ENCODE results near the gene EIF4G1.

GRCh38 chr3:184346480-184347190 lies 32.2 kb downstream of the EIF4G1 start:
- TF ChIP-seq, protein P1, sequence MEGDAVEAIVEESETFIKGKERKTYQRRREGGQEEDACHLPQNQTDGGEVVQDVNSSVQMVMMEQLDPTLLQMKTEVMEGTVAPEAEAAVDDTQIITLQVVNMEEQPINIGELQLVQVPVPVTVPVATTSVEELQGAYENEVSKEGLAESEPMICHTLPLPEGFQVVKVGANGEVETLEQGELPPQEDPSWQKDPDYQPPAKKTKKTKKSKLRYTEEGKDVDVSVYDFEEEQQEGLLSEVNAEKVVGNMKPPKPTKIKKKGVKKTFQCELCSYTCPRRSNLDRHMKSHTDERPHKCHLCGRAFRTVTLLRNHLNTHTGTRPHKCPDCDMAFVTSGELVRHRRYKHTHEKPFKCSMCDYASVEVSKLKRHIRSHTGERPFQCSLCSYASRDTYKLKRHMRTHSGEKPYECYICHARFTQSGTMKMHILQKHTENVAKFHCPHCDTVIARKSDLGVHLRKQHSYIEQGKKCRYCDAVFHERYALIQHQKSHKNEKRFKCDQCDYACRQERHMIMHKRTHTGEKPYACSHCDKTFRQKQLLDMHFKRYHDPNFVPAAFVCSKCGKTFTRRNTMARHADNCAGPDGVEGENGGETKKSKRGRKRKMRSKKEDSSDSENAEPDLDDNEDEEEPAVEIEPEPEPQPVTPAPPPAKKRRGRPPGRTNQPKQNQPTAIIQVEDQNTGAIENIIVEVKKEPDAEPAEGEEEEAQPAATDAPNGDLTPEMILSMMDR (IDR thresholded peaks at IDR 0.05): no peak
- TF ChIP-seq POLR2A (IDR thresholded peaks at IDR 0.05): no peak
